Astrocyte of the cerebellum (primary cell): ENCODE data around the gene SENP2.

Experiments used
- DNase-seq: peaks from one replicate; pipeline ENCODE4 v3.0.0-alpha.2; 2011; ENCODE audit warnings: low read depth
- H3K4me3 ChIP-seq: 2 replicates; pipeline ENCODE4 v1.5.1; 2011; ENCODE audit warnings: mild to moderate bottlenecking, low read depth, low read length, moderate library complexity
- CTCF ChIP-seq: IDR thresholded peaks from 2 replicates; pipeline ENCODE4 v1.5.1; 2012; ENCODE audit warnings: low read length, low read depth, moderate library complexity, mild to moderate bottlenecking; ENCODE audit errors: missing control alignments
- in situ Hi-C: cut with HindIII; loops from 2 replicates; pipeline ENCODE4 v1.10.0; 2017; ENCODE audit warnings: low sequenced_read_pairs

The SENP2 gene

GRCh38 chr3:185585859-185586685 is at the start of gene SENP2:
TSS of gene SENP2 (plus strand) at chr3:185586295. CDS start at chr3:185586414, 119 bp downstream.
- in situ Hi-C loops, result no loop called here
- peak within 1 kb of the TSS; percentile 98 for H3K4me3 ChIP-seq
- no peak for TF ChIP-seq CTCF
- DNase-seq, result peak; percentile 98

- H3K4me3 ChIP-seq, result no peak overlapping the region
- in situ Hi-C loops, result no loop called here
- peak; percentile 37 for DNase-seq
- TF ChIP-seq CTCF, result no peak
These were observed 48.6 kb upstream of the SENP2 start for GRCh38 chr3:185537369-185537970.

GRCh38 chr3:185539934-185540333 is 46.2 kb upstream of the SENP2 start:
- in situ Hi-C loops, result no loop called here
- no peak for TF ChIP-seq CTCF
- no peak for DNase-seq
- H3K4me3 ChIP-seq, result no peak overlapping the region

GRCh38 chr3:185540695-185541094 is 45.4 kb upstream of the SENP2 start:
- H3K4me3 ChIP-seq, result no peak overlapping the region
- in situ Hi-C loops, result no loop called here
- no peak for DNase-seq
- TF ChIP-seq CTCF, result no peak

- TF ChIP-seq CTCF, result no peak
- no peak overlapping the region for H3K4me3 ChIP-seq
- DNase-seq, result peak; percentile 99
- in situ Hi-C loops, result no loop called here
These were observed 37.0 kb upstream of the SENP2 start for GRCh38 chr3:185549122-185549521.

GRCh38 chr3:185549651-185550111 is 36.4 kb upstream of the SENP2 start:
- in situ Hi-C loops, result no loop called here
- TF ChIP-seq CTCF, result no peak
- no peak for DNase-seq
- no peak overlapping the region for H3K4me3 ChIP-seq
